ENCODE measurements around the gene EI24.

EI24 gene

DNA sequence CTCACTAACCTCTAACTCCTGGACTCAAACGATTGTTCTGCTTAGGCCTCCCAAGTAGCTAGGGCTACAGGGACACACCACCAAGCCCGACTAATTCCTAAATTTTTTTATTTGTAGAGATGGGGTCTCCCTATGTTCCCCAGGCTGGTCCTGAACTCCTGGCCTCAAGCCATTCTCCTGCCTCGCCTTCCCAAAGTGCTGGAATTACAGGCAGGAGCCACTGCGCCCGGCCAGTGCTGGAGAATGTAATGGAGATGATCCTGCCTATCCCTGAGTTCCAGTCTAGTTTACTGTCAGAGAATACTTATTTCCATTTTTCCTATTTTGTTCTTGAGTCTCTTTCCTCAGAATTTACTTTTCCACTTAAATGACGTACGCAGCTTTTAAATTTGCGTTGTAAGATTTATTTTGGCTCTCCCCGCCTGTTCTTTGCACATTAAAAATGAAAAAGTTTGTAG is 55.5 kb downstream of the EI24 start, which contains the start of gene CHEK1:
CHEK1 (plus strand) TSS at position 408 of the 458 bp plus-strand sequence. CDS start 1,606 bp downstream, outside the sequence.
- no peak for TF ChIP-seq CTCF (conservative IDR thresholded peaks at IDR 0.05; ENCODE audit: low read depth, low read length)
- H3K4me3 ChIP-seq (IDR thresholded peaks at IDR 0.05; ENCODE audit: insufficient read depth, low read depth, low read length): no peak within 1 kb of the TSS
- no peaks in the 10 kb centered on the region for H3K36me3 ChIP-seq (ENCODE audit: insufficient read depth)
- peak within 1 kb of the TSS; percentile 96 for H3K27ac ChIP-seq
- H4K20me1 ChIP-seq (ENCODE audit: insufficient read depth): no peaks in the 10 kb centered on the region
- no peaks in the 10 kb centered on the region for H3K27me3 ChIP-seq (ENCODE audit: insufficient read depth, low read depth)
- peak within 1 kb of the TSS; percentile 95 for H3K9ac ChIP-seq
- peaks cover 29% of the 10 kb centered on the region for H3K79me2 ChIP-seq (ENCODE audit: insufficient read depth, low read depth)
- H2AFZ ChIP-seq (ENCODE audit: low read depth): peak within 1 kb of the TSS; percentile 69
- peak within 1 kb of the TSS; percentile 89 for H3K4me2 ChIP-seq
- peaks cover 34% of the 10 kb centered on the region for H3K4me1 ChIP-seq (ENCODE audit: low read depth, poor library complexity, severe bottlenecking)

DNA sequence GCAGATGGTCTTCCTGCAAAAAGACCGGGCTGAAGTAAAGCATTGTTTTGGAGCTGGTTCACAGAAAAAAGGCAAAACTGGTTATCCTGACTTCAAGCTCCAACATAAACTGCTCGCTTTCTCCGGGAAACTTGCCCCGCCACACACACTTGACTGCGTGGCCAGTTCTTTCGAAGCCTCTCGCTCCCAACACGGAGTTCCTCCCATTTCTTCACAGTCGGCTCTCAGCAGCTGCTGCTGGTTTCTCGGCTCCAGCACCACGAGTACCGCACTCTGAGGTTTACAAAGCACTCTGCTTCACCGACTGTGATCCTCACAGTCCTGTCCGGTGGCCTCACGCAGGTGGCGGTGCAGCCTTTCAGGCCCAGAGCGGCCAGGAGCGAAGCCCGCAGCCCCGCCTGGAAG is 56.0 kb downstream of the EI24 start:
- peak overlapping the region; percentile 96 for H3K27ac ChIP-seq
- TF ChIP-seq CTCF (conservative IDR thresholded peaks at IDR 0.05; ENCODE audit: low read depth, low read length): no peak
- peak overlapping the region; percentile 69 for H2AFZ ChIP-seq (ENCODE audit: low read depth)
- H3K9ac ChIP-seq: peak overlapping the region; percentile 95
- peak overlapping the region; percentile 89 for H3K4me2 ChIP-seq
- no peaks in the 10 kb centered on the region for H3K27me3 ChIP-seq (ENCODE audit: insufficient read depth, low read depth)
- no peak overlapping the region for H3K4me3 ChIP-seq (IDR thresholded peaks at IDR 0.05; ENCODE audit: insufficient read depth, low read depth, low read length)
- no peaks in the 10 kb centered on the region for H4K20me1 ChIP-seq (ENCODE audit: insufficient read depth)
- H3K4me1 ChIP-seq (ENCODE audit: low read depth, poor library complexity, severe bottlenecking): peaks cover 36% of the 10 kb centered on the region
- peaks cover 33% of the 10 kb centered on the region for H3K79me2 ChIP-seq (ENCODE audit: insufficient read depth, low read depth)
- H3K36me3 ChIP-seq (ENCODE audit: insufficient read depth): no peaks in the 10 kb centered on the region

GRCh38 chr11:125625630-125626287 is 56.5 kb downstream of the EI24 start:
- Histone ChIP-seq H3K27me3 (ENCODE audit: insufficient read depth, low read depth) (no peaks in the 10 kb centered on the region), H3K9ac (peak overlapping the region; percentile 95), H3K36me3 (ENCODE audit: insufficient read depth) (no peaks in the 10 kb centered on the region), H3K27ac (peak overlapping the region; percentile 96), H3K4me1 (ENCODE audit: low read depth, poor library complexity, severe bottlenecking) (peaks cover 36% of the 10 kb centered on the region), H3K4me3 (IDR thresholded peaks at IDR 0.05; ENCODE audit: insufficient read depth, low read depth, low read length) (no peak overlapping the region), H3K4me2 (peak overlapping the region; percentile 89; the same call in 1 of the 2 replicates), H4K20me1 (ENCODE audit: insufficient read depth) (no peaks in the 10 kb centered on the region), H2AFZ (ENCODE audit: low read depth) (peak overlapping the region; percentile 69), H3K79me2 (ENCODE audit: insufficient read depth, low read depth) (peaks cover 33% of the 10 kb centered on the region)
- no peak for TF ChIP-seq CTCF (conservative IDR thresholded peaks at IDR 0.05; ENCODE audit: low read depth, low read length)

- no peak overlapping the region for H3K4me3 ChIP-seq (IDR thresholded peaks at IDR 0.05; ENCODE audit: insufficient read depth, low read depth, low read length)
- H3K36me3 ChIP-seq (ENCODE audit: insufficient read depth): no peaks in the 10 kb centered on the region
- no peaks in the 10 kb centered on the region for H3K27me3 ChIP-seq (ENCODE audit: insufficient read depth, low read depth)
- peak overlapping the region; percentile 89 for H3K4me2 ChIP-seq
- peak; percentile 28; the same call in 1 of the 2 replicates for TF ChIP-seq CTCF (conservative IDR thresholded peaks at IDR 0.05; ENCODE audit: low read depth, low read length)
- H3K4me1 ChIP-seq (ENCODE audit: low read depth, poor library complexity, severe bottlenecking): peaks cover 36% of the 10 kb centered on the region
- peak overlapping the region; percentile 69; the same call in 1 of the 2 replicates for H2AFZ ChIP-seq (ENCODE audit: low read depth)
- H3K9ac ChIP-seq: peak overlapping the region; percentile 95
- no peaks in the 10 kb centered on the region for H4K20me1 ChIP-seq (ENCODE audit: insufficient read depth)
- H3K79me2 ChIP-seq (ENCODE audit: insufficient read depth, low read depth): peaks cover 33% of the 10 kb centered on the region
- peak overlapping the region; percentile 96 for H3K27ac ChIP-seq
These were observed 57.1 kb downstream of the EI24 start for GRCh38 chr11:125626288-125626950.
